ENCODE data around the gene FAM117A. TPM values are rescaled to one million over a fixed set of nuclear protein-coding genes. Genes with fewer than 3 reads are reported as not detected.

FAM117A gene
- total and polyA plus RNA-seq, 7 donors = 0.71 to 5.1 (median 2.1) TPM

GRCh38 chr17:49749730-49750129, 14.2 kb downstream of the FAM117A start:
- no peaks in the 10 kb centered on the region for H3K4me1 ChIP-seq

GRCh38 chr17:49748791-49749190, 15.1 kb downstream of the FAM117A start:
- H3K4me1 ChIP-seq = no peaks in the 10 kb centered on the region
- H3K27me3 ChIP-seq (ENCODE audit: insufficient read depth in 3 of 3, low read length in 2 of 3) = no peaks in the 10 kb centered on the region
- no peak for ATAC-seq
- no peak overlapping the region for H3K27ac ChIP-seq
- no peak overlapping the region for H3K4me3 ChIP-seq
- intact Hi-C loops (cut with DNase I) = no loop called here
- no peak for TF ChIP-seq CTCF (IDR thresholded peaks at IDR 0.05)
- 81 to 84% (median 84%) methylated on average over 7 of the region's 7 CpGs for WGBS, 3 donors
- H3K36me3 ChIP-seq (ENCODE audit: insufficient read depth in 1 of 2, low read depth in 1 of 2) = no peaks in the 10 kb centered on the region
- no peaks in the 10 kb centered on the region for H3K9me3 ChIP-seq
- DNase-seq = no peak

More at GRCh38 chr17:49749730-49750129, 14.2 kb downstream of the FAM117A start:
- intact Hi-C loops (cut with DNase I) = no loop called here
- WGBS, 3 donors = 87 to 91% (median 88%) methylated on average over 3 of the region's 3 CpGs
- Histone ChIP-seq H3K9me3 (no peaks in the 10 kb centered on the region), H3K27ac (no peak overlapping the region), H3K27me3 (ENCODE audit: insufficient read depth in 3 of 3, low read length in 2 of 3) (no peaks in the 10 kb centered on the region), H3K4me3 (no peak overlapping the region), H3K36me3 (ENCODE audit: insufficient read depth in 1 of 2, low read depth in 1 of 2) (no peaks in the 10 kb centered on the region)
- DNase-seq (no peak), ATAC-seq (no peak)
- TF ChIP-seq CTCF (IDR thresholded peaks at IDR 0.05) = no peak

- Histone ChIP-seq H3K9me3 (no peaks in the 10 kb centered on the region), H3K27me3 (ENCODE audit: insufficient read depth in 3 of 3, low read length in 2 of 3) (no peaks in the 10 kb centered on the region), H3K4me3 (no peak overlapping the region), H3K4me1 (no peaks in the 10 kb centered on the region), H3K27ac (no peak overlapping the region), H3K36me3 (ENCODE audit: insufficient read depth in 1 of 2, low read depth in 1 of 2) (no peaks in the 10 kb centered on the region)
- DNase-seq = no peak
- WGBS, 3 donors = 86 to 93% (median 88%) methylated on average over 3 of the region's 3 CpGs
- no peak for ATAC-seq
- TF ChIP-seq CTCF (IDR thresholded peaks at IDR 0.05) = no peak
- intact Hi-C loops (cut with DNase I) = no loop called here
These were observed 15.7 kb downstream of the FAM117A start for GRCh38 chr17:49748223-49748622.

GRCh38 chr17:49747632-49748031, 16.3 kb downstream of the FAM117A start:
- no peaks in the 10 kb centered on the region for H3K4me1 ChIP-seq
- no peak overlapping the region for H3K4me3 ChIP-seq
- no peaks in the 10 kb centered on the region for H3K36me3 ChIP-seq (ENCODE audit: insufficient read depth in 1 of 2, low read depth in 1 of 2)
- no peak for TF ChIP-seq CTCF (IDR thresholded peaks at IDR 0.05)
- no peak overlapping the region for H3K27ac ChIP-seq
- ATAC-seq = no peak
- H3K9me3 ChIP-seq = no peaks in the 10 kb centered on the region
- no peak for DNase-seq
- no peaks in the 10 kb centered on the region for H3K27me3 ChIP-seq (ENCODE audit: insufficient read depth in 3 of 3, low read length in 2 of 3)
- 77 to 83% (median 79%) methylated on average over 1 of the region's 1 CpG for WGBS, 3 donors
- intact Hi-C loops (cut with DNase I) = no loop called here

GRCh38 chr17:49746791-49747490, 17.0 kb downstream of the FAM117A start:
- no peak for ATAC-seq
- TF ChIP-seq CTCF (IDR thresholded peaks at IDR 0.05) = no peak
- H3K4me1 ChIP-seq = peaks cover 2% of the 10 kb centered on the region
- intact Hi-C loops (cut with DNase I) = no loop called here
- WGBS, 3 donors = 71 to 78% (median 75%) methylated on average over 5 of the region's 5 CpGs
- H3K4me3 ChIP-seq = no peak overlapping the region
- no peak for DNase-seq
- H3K36me3 ChIP-seq (ENCODE audit: insufficient read depth in 1 of 2, low read depth in 1 of 2) = no peaks in the 10 kb centered on the region
- no peaks in the 10 kb centered on the region for H3K9me3 ChIP-seq
- no peaks in the 10 kb centered on the region for H3K27me3 ChIP-seq (ENCODE audit: insufficient read depth in 3 of 3, low read length in 2 of 3)
- H3K27ac ChIP-seq = no peak overlapping the region

Measured in psoas muscle (tissue), 8 donors.